Measurements from ENCODE around the gene FCMR.
"Not testable (repeated sequence)": the region's sequence is repeated elsewhere in the genome, so short reads cannot be mapped to it uniquely, and the experiment has no call there.

- TF ChIP-seq, protein P1, sequence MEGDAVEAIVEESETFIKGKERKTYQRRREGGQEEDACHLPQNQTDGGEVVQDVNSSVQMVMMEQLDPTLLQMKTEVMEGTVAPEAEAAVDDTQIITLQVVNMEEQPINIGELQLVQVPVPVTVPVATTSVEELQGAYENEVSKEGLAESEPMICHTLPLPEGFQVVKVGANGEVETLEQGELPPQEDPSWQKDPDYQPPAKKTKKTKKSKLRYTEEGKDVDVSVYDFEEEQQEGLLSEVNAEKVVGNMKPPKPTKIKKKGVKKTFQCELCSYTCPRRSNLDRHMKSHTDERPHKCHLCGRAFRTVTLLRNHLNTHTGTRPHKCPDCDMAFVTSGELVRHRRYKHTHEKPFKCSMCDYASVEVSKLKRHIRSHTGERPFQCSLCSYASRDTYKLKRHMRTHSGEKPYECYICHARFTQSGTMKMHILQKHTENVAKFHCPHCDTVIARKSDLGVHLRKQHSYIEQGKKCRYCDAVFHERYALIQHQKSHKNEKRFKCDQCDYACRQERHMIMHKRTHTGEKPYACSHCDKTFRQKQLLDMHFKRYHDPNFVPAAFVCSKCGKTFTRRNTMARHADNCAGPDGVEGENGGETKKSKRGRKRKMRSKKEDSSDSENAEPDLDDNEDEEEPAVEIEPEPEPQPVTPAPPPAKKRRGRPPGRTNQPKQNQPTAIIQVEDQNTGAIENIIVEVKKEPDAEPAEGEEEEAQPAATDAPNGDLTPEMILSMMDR (conservative IDR thresholded peaks at IDR 0.05; ENCODE audit: low read length), result not testable (repeated sequence)
- TF ChIP-seq EZH2phosphoT487 (IDR thresholded peaks at IDR 0.05; ENCODE audit: borderline replicate concordance), result not testable (repeated sequence)
These were observed 2.3 kb upstream of the FCMR start for GRCh38 chr1:206923961-206924557.

All from Loucy (cell line).